ENCODE data around the gene SNX24. TPM values are rescaled to one million over a fixed set of nuclear protein-coding genes. Genes with fewer than 3 reads are reported as not detected.

Gene SNX24
- total and polyA plus RNA-seq, 9 of the 15 experiments (the other 6 are each of a cell fraction or from before 2014, with no cell fraction given) = 5.3 to 10.1 (median 7.9) TPM

DNA sequence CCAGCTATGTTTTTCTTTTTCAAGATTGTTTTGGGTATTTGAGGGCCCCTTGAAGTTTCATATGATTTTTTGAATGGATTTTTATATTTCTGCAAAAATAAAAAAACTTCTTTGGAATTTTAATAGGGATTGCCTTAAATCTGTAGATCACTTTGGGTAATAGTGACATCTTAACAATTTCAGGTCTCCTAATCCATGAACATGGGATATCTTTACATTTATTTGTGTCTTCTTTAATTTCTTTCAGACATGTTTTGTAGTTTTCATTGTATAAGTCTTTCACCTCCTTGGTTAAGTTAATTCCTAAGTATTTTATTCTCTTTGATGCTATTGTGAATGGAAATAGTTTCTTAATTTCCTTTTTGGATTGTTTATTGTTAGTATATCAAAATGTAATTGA, 112.0 kb downstream of the SNX24 start:
- Histone ChIP-seq H3K27ac (ENCODE audit: extremely low read depth, low read depth, low read length) (no peak overlapping the region), H2AFZ (ENCODE audit: low read depth, low read length) (no peak overlapping the region), H3K9ac (ENCODE audit: insufficient read depth in 1 of 2, low read depth in 2 of 2, low read length in 2 of 2) (no peak overlapping the region), H3K9me1 (ENCODE audit: control insufficient read depth, insufficient read depth, low read length) (no peaks in the 10 kb centered on the region), H3K9me3 (replicated peaks; ENCODE audit: control insufficient read depth, insufficient read depth, low read depth, low read length) (no peaks in the 10 kb centered on the region), H3K79me2 (ENCODE audit: control insufficient read depth, insufficient read depth, low read length) (no peaks in the 10 kb centered on the region), H3K4me2 (ENCODE audit: insufficient read depth, low read length) (no peak overlapping the region), H3K4me1 (replicated peaks in 1 of 2; ENCODE audit: control insufficient read depth in 2 of 2, insufficient read depth in 2 of 2, low read length in 2 of 2) (no peaks in the 10 kb centered on the region), H3K4me3 (no peak overlapping the region), H3K36me3 (ENCODE audit: control insufficient read depth, insufficient read depth, low read length) (no peaks in the 10 kb centered on the region), H3K27me3 (ENCODE audit: control insufficient read depth in 2 of 2, insufficient read depth in 2 of 2, low read length in 2 of 2) (no peaks in the 10 kb centered on the region; a peak in 1 of 5 replicates), H4K20me1 (replicated peaks; ENCODE audit: control insufficient read depth, insufficient read depth, low read length) (no peaks in the 10 kb centered on the region)
- POLR2A ChIA-PET = no interaction called here
- TF ChIP-seq SIX5 (IDR thresholded peaks at IDR 0.05; ENCODE audit: borderline replicate concordance in 1 of 2, insufficient read depth in 1 of 2, low read depth in 1 of 2, low read length in 2 of 2) (no peak), ZNF121 (CRISPR knock-in tag; conservative IDR thresholded peaks at IDR 0.05) (no peak), ZNF561 (CRISPR knock-in tag; conservative IDR thresholded peaks at IDR 0.05) (no peak)
- TF ChIP-seq, protein P1, sequence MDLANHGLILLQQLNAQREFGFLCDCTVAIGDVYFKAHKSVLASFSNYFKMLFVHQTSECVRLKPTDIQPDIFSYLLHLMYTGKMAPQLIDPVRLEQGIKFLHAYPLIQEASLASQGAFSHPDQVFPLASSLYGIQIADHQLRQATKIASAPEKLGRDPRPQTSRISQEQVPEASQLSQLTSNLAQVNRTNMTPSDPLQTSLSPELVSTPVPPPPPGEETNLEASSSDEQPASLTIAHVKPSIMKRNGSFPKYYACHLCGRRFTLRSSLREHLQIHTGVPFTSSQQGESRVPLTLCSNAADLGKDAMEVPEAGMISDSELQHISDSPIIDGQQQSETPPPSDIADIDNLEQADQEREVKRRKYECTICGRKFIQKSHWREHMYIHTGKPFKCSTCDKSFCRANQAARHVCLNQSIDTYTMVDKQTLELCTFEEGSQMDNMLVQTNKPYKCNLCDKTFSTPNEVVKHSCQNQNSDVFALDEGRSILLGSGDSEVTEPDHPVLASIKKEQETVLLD (IDR thresholded peaks at IDR 0.05) = no peak
- FAIRE-seq (no peak), ATAC-seq (no peak), DNase-seq (ENCODE audit: extremely low read depth in 1 of 4, low spot score in 3 of 4) (no peak)
- CTCF ChIA-PET (ENCODE audit: low intra/inter-chr PET ratio) = no interaction called here
- no TSS peak for BruUV-seq (replicated peaks)
- in situ Hi-C loops (cut with MboI) = no loop called here
- intact Hi-C loops (cut with micrococcal nuclease) = no loop called here
